Activated CD8-positive, alpha-beta T cell treated with anti-CD3 and anti-CD28 coated beads for 36 hours (primary cell): ENCODE measurements around the gene CACNA2D4. TPM values are rescaled to one million over a fixed set of nuclear protein-coding genes. Genes with fewer than 3 reads are reported as not detected.

Experiments
- ATAC-seq: fragments of 200-7000 bp; cut with Tn5 transposase; one replicate; pipeline ENCODE4 v1.10.0; 2021; ENCODE audit warnings: mild to moderate bottlenecking, moderate library complexity
- CTCF ChIA-PET: fragments of 350-600 bp; sonication (Branson Sonifier 250); formaldehyde crosslinking; loops from one replicate; lab custom pipeline; 2021; ENCODE audit warnings: antibody characterized with exemption; lab: Charles Lee
- POLR2A ChIA-PET: fragments of 350-600 bp; sonication (Branson Sonifier 250); formaldehyde crosslinking; loops from one replicate; lab custom pipeline; 2021; ENCODE audit warnings: antibody characterized with exemption; lab: Charles Lee
- DNase-seq: peaks from one replicate; pipeline ENCODE4 v3.0.0-alpha.2; 2020
- H3K27ac Mint-ChIP-seq: one replicate; pipeline ENCODE4 v1.8.0; 2021; ENCODE audit warnings: mild to moderate bottlenecking, mixed read lengths
- H3K27me3 Mint-ChIP-seq: one replicate; pipeline ENCODE4 v1.8.0; 2021; ENCODE audit warnings: mixed read lengths
- H3K36me3 Mint-ChIP-seq: one replicate; pipeline ENCODE4 v1.8.0; 2021; ENCODE audit warnings: low read depth, mixed read lengths
- H3K4me1 Mint-ChIP-seq: one replicate; pipeline ENCODE4 v1.8.0; 2021; ENCODE audit warnings: low read depth, mixed read lengths
- H3K4me3 Mint-ChIP-seq: one replicate; pipeline ENCODE4 v1.8.0; 2021; ENCODE audit warnings: mild to moderate bottlenecking, moderate library complexity, mixed read lengths
- H3K9me3 Mint-ChIP-seq: one replicate; pipeline ENCODE4 v1.8.0; 2021; ENCODE audit warnings: mixed read lengths
- intact Hi-C: fragments of 100-400 bp; cut with micrococcal nuclease; formaldehyde crosslinking; loops from one replicate; pipeline ENCODE4 v1.10.0; 2022
- total RNA-seq, 2 experiments: library from RNA; stranded (reverse); gene quantifications; one replicate each; pipeline ENCODE4 v1.2.3, GENCODE V29; 2021
- TF ChIP-seq, protein P1 (sequence below): fragments of 200-600 bp; IDR thresholded peaks from one replicate; pipeline ENCODE4 v1.8.0; 2022; ENCODE audit warnings: antibody characterized with exemption, mild to moderate bottlenecking

CACNA2D4 gene
- total RNA-seq, 2 experiments from 2014 or later: 4.2 to 4.3 TPM

DNA sequence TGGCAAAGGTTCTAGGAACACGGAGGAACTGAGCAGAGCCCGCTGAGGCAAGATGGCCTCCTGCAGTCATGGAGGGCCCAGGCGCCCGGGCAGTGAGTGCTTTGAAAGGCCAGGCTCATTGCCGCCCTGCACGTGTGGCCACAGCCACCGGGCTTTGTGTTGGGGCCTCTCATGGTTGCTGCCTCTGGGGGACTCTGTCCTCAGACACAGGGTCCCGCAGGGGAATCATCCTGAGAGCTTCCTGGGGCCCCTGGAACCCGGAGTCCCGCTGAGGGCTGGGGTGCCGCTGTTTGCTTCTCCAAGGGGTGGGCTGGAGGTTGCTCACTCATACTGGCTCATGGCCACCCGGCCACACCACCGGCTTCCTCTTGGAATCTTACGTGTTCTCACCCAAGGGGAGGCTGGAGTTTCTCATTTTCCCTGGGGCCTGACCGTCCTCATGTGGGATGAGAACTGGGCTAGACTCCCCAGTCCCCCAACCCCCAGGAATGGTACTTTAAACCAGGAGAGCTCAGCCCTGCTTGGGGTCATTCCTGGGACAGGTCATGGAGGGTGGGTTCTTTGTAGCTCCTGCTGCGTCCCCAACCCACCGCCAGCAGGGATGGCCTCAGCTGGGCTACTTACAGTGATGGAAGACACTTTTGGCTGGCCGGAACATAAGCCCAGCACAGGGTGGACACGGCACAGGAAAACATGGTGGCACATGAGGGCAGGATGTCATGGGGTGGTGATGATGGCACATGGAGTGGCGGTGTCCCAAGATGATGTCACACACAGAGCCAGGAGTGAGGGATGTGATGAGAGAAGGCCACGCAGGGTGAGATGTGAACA is 119.2 kb downstream of the CACNA2D4 start:
- POLR2A ChIA-PET: interaction anchor here (0.7 kb wide), 1 partner anchor 105 kb away, joined by 3 read pairs; no protein-coding TSS in a partner anchor
- CTCF ChIA-PET: interaction anchor here (1.1 to 3.0 kb wide), 4 partner anchors 8 to 146 kb away, joined by 3 to 29 read pairs (median 4); no protein-coding TSS in a partner anchor
- TF ChIP-seq, protein P1, sequence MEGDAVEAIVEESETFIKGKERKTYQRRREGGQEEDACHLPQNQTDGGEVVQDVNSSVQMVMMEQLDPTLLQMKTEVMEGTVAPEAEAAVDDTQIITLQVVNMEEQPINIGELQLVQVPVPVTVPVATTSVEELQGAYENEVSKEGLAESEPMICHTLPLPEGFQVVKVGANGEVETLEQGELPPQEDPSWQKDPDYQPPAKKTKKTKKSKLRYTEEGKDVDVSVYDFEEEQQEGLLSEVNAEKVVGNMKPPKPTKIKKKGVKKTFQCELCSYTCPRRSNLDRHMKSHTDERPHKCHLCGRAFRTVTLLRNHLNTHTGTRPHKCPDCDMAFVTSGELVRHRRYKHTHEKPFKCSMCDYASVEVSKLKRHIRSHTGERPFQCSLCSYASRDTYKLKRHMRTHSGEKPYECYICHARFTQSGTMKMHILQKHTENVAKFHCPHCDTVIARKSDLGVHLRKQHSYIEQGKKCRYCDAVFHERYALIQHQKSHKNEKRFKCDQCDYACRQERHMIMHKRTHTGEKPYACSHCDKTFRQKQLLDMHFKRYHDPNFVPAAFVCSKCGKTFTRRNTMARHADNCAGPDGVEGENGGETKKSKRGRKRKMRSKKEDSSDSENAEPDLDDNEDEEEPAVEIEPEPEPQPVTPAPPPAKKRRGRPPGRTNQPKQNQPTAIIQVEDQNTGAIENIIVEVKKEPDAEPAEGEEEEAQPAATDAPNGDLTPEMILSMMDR: no peak
- DNase-seq (no peak), ATAC-seq (no peak)
- Mint-ChIP-seq H3K4me1 (peaks cover 4% of the 10 kb centered on the region), H3K36me3 (no peaks in the 10 kb centered on the region), H3K27me3 (no peaks in the 10 kb centered on the region), H3K4me3 (no peak overlapping the region), H3K27ac (no peak overlapping the region), H3K9me3 (no peaks in the 10 kb centered on the region)
- intact Hi-C loops: no loop called here

DNA sequence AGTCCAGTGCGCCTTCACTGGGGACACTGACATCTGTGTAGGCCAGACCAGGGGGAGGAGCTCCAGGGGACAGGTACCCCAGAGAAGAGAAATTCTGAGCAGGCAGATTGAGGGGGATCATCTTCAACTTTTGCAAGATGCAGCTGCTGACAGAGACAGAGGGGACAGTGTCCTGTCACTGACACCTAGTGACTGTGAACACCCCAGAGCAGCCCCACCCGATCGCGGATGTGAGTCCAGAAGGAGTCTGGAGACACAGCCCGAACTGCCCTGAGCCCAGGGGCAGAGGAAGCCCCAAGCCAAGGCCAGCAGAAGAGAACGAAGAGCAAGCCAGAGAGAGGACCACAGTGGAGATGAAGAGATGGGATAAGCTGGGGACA is 119.8 kb downstream of the CACNA2D4 start:
- intact Hi-C loops: no loop called here
- DNase-seq (no peak), ATAC-seq (no peak)
- Mint-ChIP-seq H3K9me3 (no peaks in the 10 kb centered on the region), H3K4me3 (no peak overlapping the region), H3K27me3 (no peaks in the 10 kb centered on the region), H3K4me1 (peaks cover 4% of the 10 kb centered on the region), H3K27ac (no peak overlapping the region), H3K36me3 (no peaks in the 10 kb centered on the region)
- TF ChIP-seq, protein P1: no peak
- CTCF ChIA-PET: interaction anchor here (0.6 to 3.0 kb wide), 5 partner anchors 15 to 236 kb away, joined by 3 to 29 read pairs (median 3); no protein-coding TSS in a partner anchor
- POLR2A ChIA-PET: interaction anchor here (0.7 kb wide), 1 partner anchor 104 kb away, joined by 3 read pairs; no protein-coding TSS in a partner anchor

DNA sequence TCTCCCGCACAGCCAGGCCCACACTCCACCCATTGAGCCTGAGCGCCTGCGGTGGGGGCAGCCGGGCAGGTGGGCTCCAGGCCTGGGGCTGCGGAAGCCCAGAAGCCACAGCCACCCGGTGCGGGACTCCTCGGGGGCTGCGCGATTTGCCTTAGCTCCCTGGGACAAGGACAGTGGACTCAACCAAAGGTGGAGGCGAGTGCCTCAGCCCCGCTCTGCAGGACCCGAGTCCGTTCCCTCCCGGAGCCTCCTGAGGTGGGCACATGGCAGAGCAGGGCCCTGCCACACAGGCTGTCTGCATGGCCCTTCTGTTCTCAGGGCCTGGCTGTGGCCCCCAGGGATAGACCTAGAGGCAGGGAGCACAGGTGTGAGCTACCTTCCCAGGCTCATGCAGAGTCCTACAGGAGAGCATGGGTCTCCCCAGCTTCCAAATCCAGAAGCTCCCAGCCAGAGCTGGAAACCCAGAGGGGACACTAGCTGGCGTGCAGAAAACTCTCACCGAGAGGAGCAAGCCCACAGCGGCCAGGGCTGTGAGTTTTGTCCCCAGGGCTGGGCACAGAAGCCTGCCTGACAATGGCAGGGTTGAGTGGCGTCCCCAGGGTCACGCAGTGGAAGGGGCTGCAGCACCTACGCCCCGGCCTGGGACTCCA is 120.3 kb downstream of the CACNA2D4 start:
- H3K36me3 Mint-ChIP-seq: no peaks in the 10 kb centered on the region
- POLR2A ChIA-PET: no interaction called here

DNA sequence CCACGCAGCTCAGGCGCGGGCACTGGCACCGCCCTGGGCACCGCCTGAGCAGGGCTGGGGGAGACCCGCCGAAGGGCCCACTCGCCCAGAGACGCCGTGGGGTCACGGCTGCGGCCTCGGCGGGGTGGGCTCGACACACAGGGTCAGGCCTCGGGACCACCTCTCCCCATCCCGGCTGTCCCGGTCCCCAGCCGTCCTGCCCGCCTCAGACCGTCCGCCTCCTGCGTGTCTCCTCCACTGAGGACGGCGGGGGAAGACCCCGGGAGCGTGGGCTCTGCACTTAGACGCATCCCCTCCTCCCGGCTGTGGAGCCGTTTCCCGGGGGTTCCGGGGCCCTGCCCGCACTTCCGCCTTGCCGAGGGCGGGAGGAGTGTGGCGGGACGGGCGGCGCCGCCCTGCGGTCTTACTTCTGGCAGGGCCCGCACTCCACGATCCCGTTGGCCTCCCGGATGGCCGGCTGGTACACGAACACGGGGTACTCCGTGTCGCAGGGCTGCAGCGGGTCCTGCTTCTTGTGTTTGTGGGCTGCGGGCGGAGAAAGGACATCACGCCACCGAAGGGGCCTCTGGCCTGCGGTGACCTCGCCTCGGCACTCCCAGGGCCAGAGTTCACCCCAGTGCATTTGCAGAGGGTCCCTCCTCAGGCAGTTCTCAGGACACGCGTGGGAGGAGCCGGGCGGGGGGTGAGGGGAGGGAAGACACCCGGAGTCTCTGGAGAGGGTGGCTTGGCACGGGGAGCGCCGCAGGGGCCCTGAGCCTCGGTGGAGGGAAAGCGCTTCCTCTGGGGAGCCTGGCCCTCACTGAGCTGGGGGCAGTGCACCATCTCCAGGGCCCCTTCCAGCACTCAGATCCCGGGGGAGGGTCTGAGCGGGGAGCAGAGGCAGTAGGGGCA is 121.2 kb downstream of the CACNA2D4 start:
- no peaks in the 10 kb centered on the region for H3K9me3 Mint-ChIP-seq
- peak overlapping the region; percentile 89 for H3K27ac Mint-ChIP-seq
- peak; percentile 14 for ATAC-seq
- ChIA-PET CTCF (interaction anchor here (1.0 to 16.4 kb wide), 5 partner anchors 16 to 237 kb away, joined by 3 to 456 read pairs (median 29); no protein-coding TSS in a partner anchor), POLR2A (interaction anchor here (0.7 to 2.1 kb wide), 3 partner anchors 110 to 142 kb away, joined by 3 to 17 read pairs (median 3); no protein-coding TSS in a partner anchor)
- H3K27me3 Mint-ChIP-seq: no peaks in the 10 kb centered on the region
- peaks cover 4% of the 10 kb centered on the region for H3K4me1 Mint-ChIP-seq
- H3K36me3 Mint-ChIP-seq: no peaks in the 10 kb centered on the region
- TF ChIP-seq, protein P1: no peak
- peak overlapping the region; percentile 85 for H3K4me3 Mint-ChIP-seq
- intact Hi-C loops: no loop called here
- DNase-seq: peak; percentile 64

More for the DNA sequence above, 120.3 kb downstream of the CACNA2D4 start:
- Mint-ChIP-seq H3K27me3 (no peaks in the 10 kb centered on the region), H3K4me1 (peaks cover 4% of the 10 kb centered on the region), H3K4me3 (no peak overlapping the region), H3K27ac (no peak overlapping the region), H3K9me3 (no peaks in the 10 kb centered on the region)
- ATAC-seq (no peak), DNase-seq (no peak)
- TF ChIP-seq, protein P1: no peak
- intact Hi-C loops: no loop called here
- CTCF ChIA-PET: interaction anchor here (0.6 to 3.0 kb wide), 5 partner anchors 15 to 236 kb away, joined by 3 to 29 read pairs (median 3); no protein-coding TSS in a partner anchor
